H1 (cell line): ENCODE results near the gene COASY. TPM values are rescaled to one million over a fixed set of nuclear protein-coding genes. Genes with fewer than 3 reads are reported as not detected.

ENCODE experiments used
- CTCF ChIA-PET: fragments of 300-600 bp; sonication (Branson Sonifier 250); formaldehyde crosslinking; loops from one replicate; lab custom pipeline; 2021; ENCODE audit not compliant: partially characterized antibody; lab: Charles Lee
- POLR2A ChIA-PET: fragments of 300-600 bp; sonication (Branson Sonifier 250); formaldehyde crosslinking; loops from one replicate; lab custom pipeline; 2021; ENCODE audit warnings: inconsistent platforms; ENCODE audit not compliant: partially characterized antibody; lab: Charles Lee
- DNase-seq, 2 experiments: peaks; one replicate each; pipeline versions ENCODE4 v3.0.0 to v3.0.0-alpha.2; 2010 to 2022; ENCODE audit warnings: low spot score in 2 of 2, low read depth in 1 of 2, mixed read lengths in 1 of 2
- FAIRE-seq: peaks from 2 replicates; lab custom pipeline; 2011; peaks lifted over from hg19 to GRCh38; lab: Jason Lieb, UNC
- H2AFZ ChIP-seq: 2 replicates; pipeline ENCODE4 v1.8.1; 2012; ENCODE audit warnings: low read length, inconsistent platforms
- H2AK5ac ChIP-seq: 2 replicates; pipeline ENCODE4 v1.6.1; 2013; ENCODE audit warnings: low read depth, low read length
- H2BK120ac ChIP-seq: replicated peaks from 2 replicates; pipeline ENCODE3; 2013; ENCODE audit warnings: low read depth, low read length, inconsistent platforms
- H2BK12ac ChIP-seq: 2 replicates; pipeline ENCODE4 v1.6.1; 2013; ENCODE audit warnings: low read depth, low read length
- H2BK15ac ChIP-seq: 2 replicates; pipeline ENCODE4 v1.6.1; 2013; ENCODE audit warnings: low read length
- H2BK20ac ChIP-seq: 2 replicates; pipeline ENCODE4 v1.6.1; 2013; ENCODE audit warnings: low read length
- H2BK5ac ChIP-seq: 2 replicates; pipeline ENCODE4 v1.6.1; 2013; ENCODE audit warnings: low read depth, low read length
- H3K14ac ChIP-seq: 2 replicates; pipeline ENCODE4 v1.6.1; 2013; ENCODE audit warnings: inconsistent platforms; ENCODE audit not compliant: insufficient read length
- H3K18ac ChIP-seq: 2 replicates; pipeline ENCODE4 v1.6.1; 2013; ENCODE audit warnings: low read length; ENCODE audit errors: extremely low read depth
- H3K23ac ChIP-seq: 2 replicates; pipeline ENCODE4 v1.6.1; 2013; ENCODE audit warnings: inconsistent platforms; ENCODE audit not compliant: insufficient read length
- H3K23me2 ChIP-seq: 2 replicates; pipeline ENCODE4 v1.6.1; 2013; ENCODE audit warnings: low read depth, low read length
- H3K27ac ChIP-seq: 2 replicates; pipeline ENCODE4 v1.6.1; 2011; ENCODE audit warnings: low read depth, low read length, inconsistent platforms
- H3K27me3 ChIP-seq, 4 experiments: replicated peaks in 1 of 4; 1 replicate in 1 of 4; 2 replicates in 3 of 4; pipeline versions ENCODE4 v1.6.1 to v1.8.1; 2011 to 2013; ENCODE audit warnings: low read length in 3 of 4, mild to moderate bottlenecking in 3 of 4, inconsistent platforms in 2 of 4, mixed read lengths in 2 of 4, moderate library complexity in 1 of 4; ENCODE audit not compliant: control insufficient read depth in 3 of 4, insufficient read depth in 3 of 4; ENCODE audit errors: extremely low read depth in 1 of 4
- H3K36me3 ChIP-seq, 4 experiments: 2 replicates each; pipeline versions ENCODE4 v1.6.1 to v1.8.1; 2011 to 2013; ENCODE audit warnings: mild to moderate bottlenecking in 4 of 4, low read length in 3 of 4, moderate library complexity in 2 of 4, control low read depth in 1 of 4, inconsistent platforms in 1 of 4; ENCODE audit not compliant: insufficient read depth in 4 of 4, control insufficient read depth in 2 of 4
- H3K4ac ChIP-seq: replicated peaks from 2 replicates; pipeline ENCODE3; 2013; ENCODE audit warnings: low read length, low read depth, mixed read lengths, inconsistent platforms; ENCODE audit not compliant: insufficient read length
- H3K4me1 ChIP-seq, 4 experiments: replicated peaks in 1 of 4; 1 replicate in 1 of 4; 2 replicates in 3 of 4; pipeline versions ENCODE4 v1.6.1 to v1.8.1; 2011 to 2013; ENCODE audit warnings: low read length in 3 of 4, inconsistent platforms in 2 of 4, mixed read lengths in 1 of 4; ENCODE audit not compliant: insufficient read depth in 4 of 4, control insufficient read depth in 3 of 4
- H3K4me2 ChIP-seq, 2 experiments: 2 replicates each; pipeline versions ENCODE4 v1.6.1 to v1.8.1; 2011 to 2013; ENCODE audit warnings: low read depth in 2 of 2, low read length in 2 of 2, control low read depth in 1 of 2, inconsistent platforms in 1 of 2, mild to moderate bottlenecking in 1 of 2; ENCODE audit not compliant: insufficient read depth in 1 of 2
- H3K4me3 ChIP-seq, 4 experiments: fragments of 200-600, 300-600 bp in 1 of 4; sonication (generic), shearing (Covaris generic), sonication (Bioruptor Twin) in 1 of 4; 2 replicates each; pipeline versions ENCODE4 v1.5.1 to v1.8.1; 2011 to 2016; ENCODE audit warnings: low read length in 4 of 4, low read depth in 3 of 4, control low read depth in 2 of 4, inconsistent platforms in 2 of 4, mild to moderate bottlenecking in 2 of 4, mixed read lengths in 1 of 4, moderate library complexity in 1 of 4; ENCODE audit not compliant: insufficient read depth in 2 of 4; ENCODE audit errors: extremely low read depth in 1 of 4
- H3K56ac ChIP-seq: replicated peaks from 2 replicates; pipeline ENCODE3; 2013; ENCODE audit warnings: low read depth, mild to moderate bottlenecking, mixed read lengths, low read length, inconsistent platforms; ENCODE audit not compliant: insufficient read length
- H3K79me1 ChIP-seq: 2 replicates; pipeline ENCODE4 v1.6.1; 2013; ENCODE audit warnings: low read depth, low read length, control low read depth
- H3K79me2 ChIP-seq, 2 experiments: 2 replicates each; pipeline versions ENCODE4 v1.6.1 to v1.8.1; 2012 to 2013; ENCODE audit warnings: low read length in 2 of 2, mild to moderate bottlenecking in 2 of 2, inconsistent platforms in 1 of 2; ENCODE audit not compliant: insufficient read depth in 2 of 2, control insufficient read depth in 1 of 2
- H3K9ac ChIP-seq, 4 experiments: replicated peaks in 1 of 4; 1 replicate in 1 of 4; 2 replicates in 3 of 4; pipeline versions ENCODE4 v1.6.1 to v1.8.1; 2011 to 2013; ENCODE audit warnings: low read depth in 3 of 4, low read length in 3 of 4, control low read depth in 2 of 4, mild to moderate bottlenecking in 2 of 4, moderate library complexity in 2 of 4, inconsistent platforms in 1 of 4; ENCODE audit errors: extremely low read depth in 1 of 4
- H3K9me3 ChIP-seq, 2 experiments: 2 replicates each; pipeline versions ENCODE4 v1.6.1 to v1.8.1; 2012 to 2013; ENCODE audit warnings: mild to moderate bottlenecking in 2 of 2, moderate library complexity in 2 of 2, control low read depth in 1 of 2, inconsistent platforms in 1 of 2, low read depth in 1 of 2, low read length in 1 of 2, mixed read lengths in 1 of 2; ENCODE audit not compliant: insufficient read depth in 2 of 2
- H4K20me1 ChIP-seq, 2 experiments: replicated peaks in 1 of 2; 2 replicates each; pipeline versions ENCODE3 to v1.8.1; 2011 to 2013; ENCODE audit warnings: inconsistent platforms in 2 of 2, low read length in 2 of 2, mild to moderate bottlenecking in 1 of 2; ENCODE audit not compliant: insufficient read depth in 2 of 2, control insufficient read depth in 1 of 2
- H4K5ac ChIP-seq: 2 replicates; pipeline ENCODE4 v1.6.1; 2013; ENCODE audit warnings: low read length, low read depth, mixed read lengths, inconsistent platforms; ENCODE audit not compliant: insufficient read length
- H4K8ac ChIP-seq: 2 replicates; pipeline ENCODE4 v1.8.0; 2013; ENCODE audit warnings: mild to moderate bottlenecking, moderate library complexity, low read length, inconsistent platforms; ENCODE audit not compliant: insufficient read depth; ENCODE audit errors: extremely low read depth
- H4K91ac ChIP-seq: replicated peaks from 2 replicates; pipeline ENCODE3; 2013; ENCODE audit warnings: low read length, mixed read lengths, inconsistent platforms; ENCODE audit not compliant: insufficient read length
- CHD2 ChIP-seq: IDR thresholded peaks from 2 replicates; pipeline ENCODE4 v1.6.1; 2012; ENCODE audit warnings: low read length, improper control_type of control experiment
- GABPA ChIP-seq: IDR thresholded peaks from 2 replicates; pipeline ENCODE4 v1.6.1; 2011; ENCODE audit warnings: mild to moderate bottlenecking, low read length, moderate library complexity, borderline replicate concordance; ENCODE audit not compliant: insufficient read depth
- HDAC6 ChIP-seq: IDR thresholded peaks from one replicate; pipeline ENCODE4 v1.7.1; 2012; ENCODE audit warnings: low read depth, mild to moderate bottlenecking, inconsistent platforms, low read length, moderate library complexity
- MAX ChIP-seq: IDR thresholded peaks from 2 replicates; pipeline ENCODE4 v1.6.1; 2012; ENCODE audit warnings: inconsistent platforms
- PHF8 ChIP-seq: fragments of 200-600 bp; sonication (generic); conservative IDR thresholded peaks from 2 replicates; pipeline ENCODE4 v1.7.1; 2012; ENCODE audit warnings: low read depth, mild to moderate bottlenecking, inconsistent platforms, low read length, moderate library complexity
- RBBP5 ChIP-seq: IDR thresholded peaks from 2 replicates; pipeline ENCODE4 v1.7.1; 2012; ENCODE audit warnings: low read depth, mild to moderate bottlenecking, inconsistent platforms, low read length, moderate library complexity, borderline replicate concordance
- RXRA ChIP-seq: IDR thresholded peaks from 2 replicates; pipeline ENCODE4 v1.6.1; 2011; ENCODE audit warnings: low read depth, mild to moderate bottlenecking, low read length, moderate library complexity; ENCODE audit not compliant: insufficient read depth
- SP4 ChIP-seq: IDR thresholded peaks from 2 replicates; pipeline ENCODE4 v1.6.1; 2012; ENCODE audit warnings: low read length, inconsistent platforms
- SRF ChIP-seq: IDR thresholded peaks from 2 replicates; pipeline ENCODE4 v1.6.1; 2011; ENCODE audit warnings: mild to moderate bottlenecking, low read depth, low read length, moderate library complexity
- TBP ChIP-seq: IDR thresholded peaks from 2 replicates; pipeline ENCODE4 v1.6.1; 2011; ENCODE audit warnings: low read depth, low read length, improper control_type of control experiment
- WGBS, 2 experiments: shearing (Covaris generic) in 1 of 2; methylation state at CpG; one replicate each; pipeline versions ENCODE4 v1.1.6 to v1.1.7; 2013 to 2015; ENCODE audit warnings: low lambda C conversion rate in 2 of 2, mixed read lengths in 2 of 2, inconsistent platforms in 1 of 2, low coverage in 1 of 2, missing lambda C conversion rate in 1 of 2; ENCODE audit not compliant: insufficient replicate concordance in 2 of 2, insufficient coverage in 1 of 2, insufficient read length in 1 of 2; ENCODE audit errors: extremely low coverage in 1 of 2, missing lambda C conversion rate in 1 of 2; 5-methylcytosine and 5-hydroxymethylcytosine counted together
- polyA plus RNA-seq, 7 experiments: library from polyadenylated mRNA; depleted of rRNA in 3 of 7; stranded (reverse) in 5 of 7; unstranded in 2 of 7; fragments of >200 nt in 5 of 7; fragments of 200-250 nt in 2 of 7; gene quantifications; 1 replicate in 5 of 7; 2 replicates in 1 of 7; 4 replicates in 1 of 7; pipeline versions ENCODE4 v1.2.1 to v1.2.3, GENCODE V29; 2011 to 2013; ENCODE audit warnings: missing spikeins in 2 of 7, mixed read lengths in 2 of 7
- total RNA-seq: library from RNA; stranded (reverse); fragmentation: NEBNext Ultra II Directional; extraction: Animal tissue kit (Norgen Biotek cat#: 25700); gene quantifications from 2 replicates; pipeline ENCODE4 v1.2.1, GENCODE V29; 2021

Gene COASY
- total and polyA plus RNA-seq, 2 of the 8 experiments (the other 6 are each of a cell fraction or from before 2014, with no cell fraction given) = 64.5 to 100 TPM

DNA sequence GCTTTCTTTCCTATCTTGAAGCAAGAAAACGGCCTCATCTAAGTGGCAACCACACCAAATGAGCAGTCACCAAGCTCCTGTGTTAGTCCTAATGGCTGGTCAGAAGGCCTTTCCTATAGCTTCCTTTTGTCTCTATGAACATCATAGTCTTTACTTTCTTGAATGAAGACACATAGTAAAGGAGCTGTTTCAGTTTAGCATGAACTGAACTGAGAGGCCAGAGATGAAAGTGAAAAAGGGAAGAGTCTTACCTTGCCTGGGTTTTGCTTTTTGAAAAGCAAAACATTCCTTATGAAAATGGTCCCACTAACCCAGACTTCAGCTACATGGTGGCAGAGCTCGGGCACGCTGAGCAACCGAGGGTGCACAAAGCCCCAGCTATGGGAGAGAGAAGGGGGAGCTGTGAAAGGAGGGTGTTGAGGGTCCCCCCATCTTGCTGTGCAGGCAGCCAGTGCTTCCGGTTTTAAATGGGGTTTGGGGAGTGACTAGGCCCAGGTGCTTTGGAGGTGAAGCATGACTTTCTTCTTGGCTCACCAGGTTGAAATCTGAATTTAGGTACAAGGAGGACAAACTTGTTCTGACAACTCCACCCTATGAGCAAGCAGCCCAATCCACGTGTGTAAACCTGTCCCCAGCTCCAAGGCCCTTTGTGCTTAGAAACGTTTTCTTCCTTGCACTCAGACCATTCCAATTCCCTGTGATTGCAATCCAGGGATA lies 24.7 kb downstream of the COASY start:
- H3K18ac ChIP-seq = no peak overlapping the region
- no peak overlapping the region for H3K14ac ChIP-seq
- TF ChIP-seq PHF8 (no peak), RBBP5 (no peak), RXRA (no peak), TBP (no peak), MAX (no peak), GABPA (no peak), SP4 (no peak), SRF (no peak), HDAC6 (no peak), CHD2 (no peak)
- H3K4me1 ChIP-seq = no peaks in the 10 kb centered on the region
- H2BK20ac ChIP-seq = no peak overlapping the region
- no peak overlapping the region for H2BK5ac ChIP-seq
- ChIA-PET CTCF (interaction anchor here (0.8 to 1.9 kb wide), 7 partner anchors 8 to 112 kb away, joined by 3 to 4 read pairs (median 4); partner anchors contain the start of genes PSMC3IP and RETREG3), POLR2A (interaction anchor here (1.3 to 1.4 kb wide), 2 partner anchors 9 to 13 kb away, joined by 3 read pairs; no protein-coding TSS in a partner anchor)
- H3K27ac ChIP-seq = no peak overlapping the region
- H3K56ac ChIP-seq = no peak overlapping the region
- 91% methylated on average over 7 of the region's 7 CpGs; no CpG with 5 or more reads in 1 of the 2 experiments for WGBS, 2 experiments
- peaks cover 14 to 55% (median 32%) of the 10 kb centered on the region in 4 experiments for H3K36me3 ChIP-seq
- no peak overlapping the region for H4K5ac ChIP-seq
- no peaks in the 10 kb centered on the region for H3K79me1 ChIP-seq
- no peak overlapping the region for H3K4ac ChIP-seq
- H3K23ac ChIP-seq = no peak overlapping the region
- no peak overlapping the region for H2BK120ac ChIP-seq
- H3K79me2 ChIP-seq = no peaks in the 10 kb centered on the region
- no peak overlapping the region for H4K8ac ChIP-seq
- H4K20me1 ChIP-seq = peaks cover 0 to 2% of the 10 kb centered on the region in 2 experiments
- no peak overlapping the region for H2BK15ac ChIP-seq
- no peaks in the 10 kb centered on the region for H3K9me3 ChIP-seq
- H3K9ac ChIP-seq = no peak overlapping the region
- no peak overlapping the region for H2AFZ ChIP-seq
- FAIRE-seq = no peak
- H2AK5ac ChIP-seq = no peak overlapping the region
- H4K91ac ChIP-seq = no peak overlapping the region
- H3K4me2 ChIP-seq = no peak overlapping the region
- H2BK12ac ChIP-seq = no peak overlapping the region
- no peaks in the 10 kb centered on the region for H3K23me2 ChIP-seq
- no peak for DNase-seq
- no peak overlapping the region for H3K4me3 ChIP-seq
- no peaks in the 10 kb centered on the region for H3K27me3 ChIP-seq
